H1 (cell line): ENCODE data around the gene CADM2. TPM values are rescaled to one million over a fixed set of nuclear protein-coding genes. Genes with fewer than 3 reads are reported as not detected.
"Not testable (repeated sequence)": the region's sequence is repeated elsewhere in the genome, so short reads cannot be mapped to it uniquely, and the experiment has no call there.

ENCODE experiments used
- CTCF ChIA-PET: fragments of 300-600 bp; sonication (Branson Sonifier 250); formaldehyde crosslinking; loops from one replicate; lab custom pipeline; 2021; ENCODE audit not compliant: partially characterized antibody; lab: Charles Lee
- POLR2A ChIA-PET: fragments of 300-600 bp; sonication (Branson Sonifier 250); formaldehyde crosslinking; loops from one replicate; lab custom pipeline; 2021; ENCODE audit warnings: inconsistent platforms; ENCODE audit not compliant: partially characterized antibody; lab: Charles Lee
- DNase-seq, 2 experiments: peaks; one replicate each; pipeline versions ENCODE4 v3.0.0 to v3.0.0-alpha.2; 2010 to 2022; ENCODE audit warnings: low spot score in 2 of 2, low read depth in 1 of 2, mixed read lengths in 1 of 2
- FAIRE-seq: peaks from 2 replicates; lab custom pipeline; 2011; peaks lifted over from hg19 to GRCh38; lab: Jason Lieb, UNC
- H2AFZ ChIP-seq: 2 replicates; pipeline ENCODE4 v1.8.1; 2012; ENCODE audit warnings: low read length, inconsistent platforms
- H2AK5ac ChIP-seq: 2 replicates; pipeline ENCODE4 v1.6.1; 2013; ENCODE audit warnings: low read depth, low read length
- H2BK120ac ChIP-seq: replicated peaks from 2 replicates; pipeline ENCODE3; 2013; ENCODE audit warnings: low read depth, low read length, inconsistent platforms
- H2BK12ac ChIP-seq: 2 replicates; pipeline ENCODE4 v1.6.1; 2013; ENCODE audit warnings: low read depth, low read length
- H2BK15ac ChIP-seq: 2 replicates; pipeline ENCODE4 v1.6.1; 2013; ENCODE audit warnings: low read length
- H2BK20ac ChIP-seq: 2 replicates; pipeline ENCODE4 v1.6.1; 2013; ENCODE audit warnings: low read length
- H2BK5ac ChIP-seq: 2 replicates; pipeline ENCODE4 v1.6.1; 2013; ENCODE audit warnings: low read depth, low read length
- H3K14ac ChIP-seq: 2 replicates; pipeline ENCODE4 v1.6.1; 2013; ENCODE audit warnings: inconsistent platforms; ENCODE audit not compliant: insufficient read length
- H3K18ac ChIP-seq: 2 replicates; pipeline ENCODE4 v1.6.1; 2013; ENCODE audit warnings: low read length; ENCODE audit errors: extremely low read depth
- H3K23ac ChIP-seq: 2 replicates; pipeline ENCODE4 v1.6.1; 2013; ENCODE audit warnings: inconsistent platforms; ENCODE audit not compliant: insufficient read length
- H3K23me2 ChIP-seq: 2 replicates; pipeline ENCODE4 v1.6.1; 2013; ENCODE audit warnings: low read depth, low read length
- H3K27ac ChIP-seq: 2 replicates; pipeline ENCODE4 v1.6.1; 2011; ENCODE audit warnings: low read depth, low read length, inconsistent platforms
- H3K27me3 ChIP-seq, 4 experiments: replicated peaks in 1 of 4; 1 replicate in 1 of 4; 2 replicates in 3 of 4; pipeline versions ENCODE4 v1.6.1 to v1.8.1; 2011 to 2013; ENCODE audit warnings: low read length in 3 of 4, mild to moderate bottlenecking in 3 of 4, inconsistent platforms in 2 of 4, mixed read lengths in 2 of 4, moderate library complexity in 1 of 4; ENCODE audit not compliant: control insufficient read depth in 3 of 4, insufficient read depth in 3 of 4; ENCODE audit errors: extremely low read depth in 1 of 4
- H3K36me3 ChIP-seq, 4 experiments: 2 replicates each; pipeline versions ENCODE4 v1.6.1 to v1.8.1; 2011 to 2013; ENCODE audit warnings: mild to moderate bottlenecking in 4 of 4, low read length in 3 of 4, moderate library complexity in 2 of 4, control low read depth in 1 of 4, inconsistent platforms in 1 of 4; ENCODE audit not compliant: insufficient read depth in 4 of 4, control insufficient read depth in 2 of 4
- H3K4ac ChIP-seq: replicated peaks from 2 replicates; pipeline ENCODE3; 2013; ENCODE audit warnings: low read length, low read depth, mixed read lengths, inconsistent platforms; ENCODE audit not compliant: insufficient read length
- H3K4me1 ChIP-seq, 4 experiments: replicated peaks in 1 of 4; 1 replicate in 1 of 4; 2 replicates in 3 of 4; pipeline versions ENCODE4 v1.6.1 to v1.8.1; 2011 to 2013; ENCODE audit warnings: low read length in 3 of 4, inconsistent platforms in 2 of 4, mixed read lengths in 1 of 4; ENCODE audit not compliant: insufficient read depth in 4 of 4, control insufficient read depth in 3 of 4
- H3K4me2 ChIP-seq, 2 experiments: 2 replicates each; pipeline versions ENCODE4 v1.6.1 to v1.8.1; 2011 to 2013; ENCODE audit warnings: low read depth in 2 of 2, low read length in 2 of 2, control low read depth in 1 of 2, inconsistent platforms in 1 of 2, mild to moderate bottlenecking in 1 of 2; ENCODE audit not compliant: insufficient read depth in 1 of 2
- H3K4me3 ChIP-seq, 4 experiments: fragments of 200-600, 300-600 bp in 1 of 4; sonication (generic), shearing (Covaris generic), sonication (Bioruptor Twin) in 1 of 4; 2 replicates each; pipeline versions ENCODE4 v1.5.1 to v1.8.1; 2011 to 2016; ENCODE audit warnings: low read length in 4 of 4, low read depth in 3 of 4, control low read depth in 2 of 4, inconsistent platforms in 2 of 4, mild to moderate bottlenecking in 2 of 4, mixed read lengths in 1 of 4, moderate library complexity in 1 of 4; ENCODE audit not compliant: insufficient read depth in 2 of 4; ENCODE audit errors: extremely low read depth in 1 of 4
- H3K56ac ChIP-seq: replicated peaks from 2 replicates; pipeline ENCODE3; 2013; ENCODE audit warnings: low read depth, mild to moderate bottlenecking, mixed read lengths, low read length, inconsistent platforms; ENCODE audit not compliant: insufficient read length
- H3K79me1 ChIP-seq: 2 replicates; pipeline ENCODE4 v1.6.1; 2013; ENCODE audit warnings: low read depth, low read length, control low read depth
- H3K79me2 ChIP-seq, 2 experiments: 2 replicates each; pipeline versions ENCODE4 v1.6.1 to v1.8.1; 2012 to 2013; ENCODE audit warnings: low read length in 2 of 2, mild to moderate bottlenecking in 2 of 2, inconsistent platforms in 1 of 2; ENCODE audit not compliant: insufficient read depth in 2 of 2, control insufficient read depth in 1 of 2
- H3K9ac ChIP-seq, 4 experiments: replicated peaks in 1 of 4; 1 replicate in 1 of 4; 2 replicates in 3 of 4; pipeline versions ENCODE4 v1.6.1 to v1.8.1; 2011 to 2013; ENCODE audit warnings: low read depth in 3 of 4, low read length in 3 of 4, control low read depth in 2 of 4, mild to moderate bottlenecking in 2 of 4, moderate library complexity in 2 of 4, inconsistent platforms in 1 of 4; ENCODE audit errors: extremely low read depth in 1 of 4
- H3K9me3 ChIP-seq, 2 experiments: 2 replicates each; pipeline versions ENCODE4 v1.6.1 to v1.8.1; 2012 to 2013; ENCODE audit warnings: mild to moderate bottlenecking in 2 of 2, moderate library complexity in 2 of 2, control low read depth in 1 of 2, inconsistent platforms in 1 of 2, low read depth in 1 of 2, low read length in 1 of 2, mixed read lengths in 1 of 2; ENCODE audit not compliant: insufficient read depth in 2 of 2
- H4K20me1 ChIP-seq, 2 experiments: replicated peaks in 1 of 2; 2 replicates each; pipeline versions ENCODE3 to v1.8.1; 2011 to 2013; ENCODE audit warnings: inconsistent platforms in 2 of 2, low read length in 2 of 2, mild to moderate bottlenecking in 1 of 2; ENCODE audit not compliant: insufficient read depth in 2 of 2, control insufficient read depth in 1 of 2
- H4K5ac ChIP-seq: 2 replicates; pipeline ENCODE4 v1.6.1; 2013; ENCODE audit warnings: low read length, low read depth, mixed read lengths, inconsistent platforms; ENCODE audit not compliant: insufficient read length
- H4K8ac ChIP-seq: 2 replicates; pipeline ENCODE4 v1.8.0; 2013; ENCODE audit warnings: mild to moderate bottlenecking, moderate library complexity, low read length, inconsistent platforms; ENCODE audit not compliant: insufficient read depth; ENCODE audit errors: extremely low read depth
- H4K91ac ChIP-seq: replicated peaks from 2 replicates; pipeline ENCODE3; 2013; ENCODE audit warnings: low read length, mixed read lengths, inconsistent platforms; ENCODE audit not compliant: insufficient read length
- WGBS, 2 experiments: shearing (Covaris generic) in 1 of 2; methylation state at CpG; one replicate each; pipeline versions ENCODE4 v1.1.6 to v1.1.7; 2013 to 2015; ENCODE audit warnings: low lambda C conversion rate in 2 of 2, mixed read lengths in 2 of 2, inconsistent platforms in 1 of 2, low coverage in 1 of 2, missing lambda C conversion rate in 1 of 2; ENCODE audit not compliant: insufficient replicate concordance in 2 of 2, insufficient coverage in 1 of 2, insufficient read length in 1 of 2; ENCODE audit errors: extremely low coverage in 1 of 2, missing lambda C conversion rate in 1 of 2; 5-methylcytosine and 5-hydroxymethylcytosine counted together
- polyA plus RNA-seq, 7 experiments: library from polyadenylated mRNA; depleted of rRNA in 3 of 7; stranded (reverse) in 5 of 7; unstranded in 2 of 7; fragments of >200 nt in 5 of 7; fragments of 200-250 nt in 2 of 7; gene quantifications; 1 replicate in 5 of 7; 2 replicates in 1 of 7; 4 replicates in 1 of 7; pipeline versions ENCODE4 v1.2.1 to v1.2.3, GENCODE V29; 2011 to 2013; ENCODE audit warnings: missing spikeins in 2 of 7, mixed read lengths in 2 of 7
- total RNA-seq: library from RNA; stranded (reverse); fragmentation: NEBNext Ultra II Directional; extraction: Animal tissue kit (Norgen Biotek cat#: 25700); gene quantifications from 2 replicates; pipeline ENCODE4 v1.2.1, GENCODE V29; 2021

The CADM2 gene
- total and polyA plus RNA-seq, 2 of the 8 experiments (the other 6 are each of a cell fraction or from before 2014, with no cell fraction given) = 14.9 to 20.9 TPM

DNA sequence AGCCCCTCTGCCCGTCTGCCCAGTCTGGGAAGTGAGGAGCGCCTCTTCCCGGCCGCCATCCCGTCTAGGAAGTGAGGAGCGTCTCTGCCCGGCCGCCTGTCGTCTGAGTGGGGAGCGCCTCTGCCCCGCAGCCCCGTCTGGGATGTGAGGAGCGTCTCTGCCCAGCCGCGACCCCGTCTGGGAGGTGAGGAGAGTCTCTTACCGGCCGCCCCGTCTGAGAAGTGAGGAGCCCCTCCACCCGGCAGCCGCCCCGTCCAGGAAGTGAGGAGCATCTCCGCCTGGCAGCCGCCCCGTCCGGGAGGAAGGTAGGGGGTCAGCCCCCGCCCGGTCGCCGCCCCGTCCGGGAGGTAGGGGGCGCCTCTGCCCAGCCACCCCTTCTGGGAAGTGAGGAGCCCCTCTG lies 40.2 kb upstream of the CADM2 start:
- H3K4ac ChIP-seq, H4K20me1 ChIP-seq, H3K27ac ChIP-seq, POLR2A ChIA-PET, H3K9ac ChIP-seq, H3K79me1 ChIP-seq, DNase-seq, H3K23ac ChIP-seq, H2AK5ac ChIP-seq, H3K18ac ChIP-seq, H3K9me3 ChIP-seq, H3K36me3 ChIP-seq, H3K14ac ChIP-seq, H3K4me3 ChIP-seq, H4K5ac ChIP-seq, H3K79me2 ChIP-seq, H2BK5ac ChIP-seq, H3K56ac ChIP-seq, H2AFZ ChIP-seq, CTCF ChIA-PET, H2BK120ac ChIP-seq, H3K4me2 ChIP-seq, H2BK12ac ChIP-seq, H2BK20ac ChIP-seq, H3K4me1 ChIP-seq, H4K8ac ChIP-seq, H4K91ac ChIP-seq, FAIRE-seq, H3K27me3 ChIP-seq, H2BK15ac ChIP-seq, H3K23me2 ChIP-seq: not testable (repeated sequence)
- WGBS, 2 experiments = 94% methylated on average over 9 of the region's 33 CpGs; no CpG with 5 or more reads in 1 of the 2 experiments
